LHCN-M2 (cell line): ENCODE measurements around the gene CHMP4B. TPM values are rescaled to one million over a fixed set of nuclear protein-coding genes. Genes with fewer than 3 reads are reported as not detected.
A peak's percentile ranks its signal among the peaks of the same experiment; 100 is the strongest.

Source experiments
- DNase-seq: peaks from one replicate; pipeline ENCODE4 v3.0.0-alpha.2; 2012; ENCODE audit warnings: low read depth
- total RNA-seq: library from RNA; depleted of rRNA; stranded (reverse); fragments of >200 nt; gene quantifications from 2 replicates; pipeline ENCODE4 v1.2.3, GENCODE V29; 2014

The CHMP4B gene
- total RNA-seq, 1 experiment from 2014 or later: 52.2 TPM

GRCh38 chr20:33862709-33863403 is 51.7 kb downstream of the CHMP4B start:
- DNase-seq: peak; percentile 36

GRCh38 chr20:33863440-33864323 is 52.5 kb downstream of the CHMP4B start:
- DNase-seq: no peak

- DNase-seq: no peak
These were observed 53.3 kb downstream of the CHMP4B start for GRCh38 chr20:33864324-33864963.

GRCh38 chr20:33865761-33866370 is 54.7 kb downstream of the CHMP4B start:
- no peak for DNase-seq

- DNase-seq: no peak
These were observed 55.4 kb downstream of the CHMP4B start for GRCh38 chr20:33866398-33867100.

GRCh38 chr20:33868042-33868441 is 56.9 kb downstream of the CHMP4B start:
- no peak for DNase-seq

- DNase-seq: no peak
These were observed 57.4 kb downstream of the CHMP4B start for GRCh38 chr20:33868595-33868994.

- DNase-seq: no peak
These were observed 58.1 kb downstream of the CHMP4B start for GRCh38 chr20:33869283-33869682.

- DNase-seq: no peak
These were observed 60.2 kb downstream of the CHMP4B start for GRCh38 chr20:33871362-33871761.

- DNase-seq: no peak
These were observed 63.0 kb downstream of the CHMP4B start for GRCh38 chr20:33874129-33874528.

GRCh38 chr20:33875055-33875454 is 63.9 kb downstream of the CHMP4B start:
- no peak for DNase-seq

- no peak for DNase-seq
These were observed 64.4 kb downstream of the CHMP4B start for GRCh38 chr20:33875534-33876026.

GRCh38 chr20:33878583-33878982 is 67.4 kb downstream of the CHMP4B start:
- DNase-seq: no peak

GRCh38 chr20:33880396-33880795 is 69.2 kb downstream of the CHMP4B start:
- DNase-seq: no peak

- DNase-seq: no peak
These were observed 70.8 kb downstream of the CHMP4B start for GRCh38 chr20:33881989-33882388.

GRCh38 chr20:33882481-33882880 is 71.3 kb downstream of the CHMP4B start:
- no peak for DNase-seq

GRCh38 chr20:33883164-33883563 is 72.0 kb downstream of the CHMP4B start:
- DNase-seq: no peak

GRCh38 chr20:33884633-33885032 is 73.5 kb downstream of the CHMP4B start:
- no peak for DNase-seq

- no peak for DNase-seq
These were observed 78.2 kb downstream of the CHMP4B start for GRCh38 chr20:33889312-33889711.

GRCh38 chr20:33890557-33890956 is 79.4 kb downstream of the CHMP4B start:
- no peak for DNase-seq

GRCh38 chr20:33893314-33893713 is 82.2 kb downstream of the CHMP4B start:
- DNase-seq: peak; percentile 63
